ENCODE data around the gene NOD1.
"Not testable (repeated sequence)": the region's sequence is repeated elsewhere in the genome, so short reads cannot be mapped to it uniquely, and the experiment has no call there.

Gene NOD1

DNA sequence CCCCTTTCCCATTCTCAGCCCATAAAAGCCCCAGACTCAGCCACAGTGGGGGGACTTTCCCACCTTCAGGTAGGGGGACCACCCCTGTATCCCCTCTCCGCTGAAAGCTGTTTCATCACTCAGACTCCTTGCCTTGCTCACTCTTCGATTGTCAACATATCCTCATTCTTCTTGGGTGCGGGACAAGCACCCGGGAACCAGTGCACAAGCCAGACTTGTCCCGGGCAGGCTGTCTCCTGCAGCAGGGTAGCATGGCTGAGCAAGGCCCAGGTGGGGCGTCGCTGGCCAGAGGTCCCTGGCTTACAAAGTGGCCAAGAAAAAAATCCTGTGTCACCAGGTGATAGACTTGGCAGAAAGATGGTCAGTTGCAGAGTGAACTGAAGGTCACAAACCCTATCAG is 64.7 kb downstream of the NOD1 start:
- no peak for DNase-seq

DNA sequence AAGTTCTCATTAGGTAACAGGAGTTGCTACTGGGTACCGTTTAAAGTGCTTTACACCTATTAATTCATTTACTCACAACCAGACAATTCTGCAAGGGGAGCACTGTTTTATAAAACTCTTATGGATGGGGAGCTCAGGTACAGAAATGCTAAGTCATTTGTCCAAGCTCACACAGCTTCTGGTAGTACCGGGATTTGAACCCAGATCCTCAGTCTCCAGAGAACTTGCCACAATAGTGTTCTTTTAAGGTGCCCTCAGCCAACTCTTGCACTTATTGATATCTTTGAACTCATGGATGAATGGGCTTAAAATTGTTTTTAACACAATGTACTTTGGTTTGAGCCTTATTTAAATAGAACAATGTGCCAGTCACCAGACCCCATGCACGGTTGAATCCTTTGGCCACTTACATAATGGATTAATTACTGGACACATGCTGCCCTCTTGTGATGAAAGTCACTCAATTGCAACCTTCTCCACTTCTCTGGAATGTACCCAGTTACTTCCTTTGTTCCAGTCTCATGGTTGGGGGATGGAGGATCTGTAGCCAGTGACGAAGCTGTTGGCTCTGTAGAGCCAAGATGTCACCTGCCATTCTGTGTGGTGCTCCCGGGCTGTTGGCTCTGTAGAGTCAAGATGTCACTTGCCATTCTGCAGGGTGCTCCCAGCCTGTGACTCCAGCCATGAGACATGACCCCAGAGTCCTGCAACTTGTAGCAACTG is 65.6 kb downstream of the NOD1 start:
- peak; percentile 3 to 67 for DNase-seq

DNA sequence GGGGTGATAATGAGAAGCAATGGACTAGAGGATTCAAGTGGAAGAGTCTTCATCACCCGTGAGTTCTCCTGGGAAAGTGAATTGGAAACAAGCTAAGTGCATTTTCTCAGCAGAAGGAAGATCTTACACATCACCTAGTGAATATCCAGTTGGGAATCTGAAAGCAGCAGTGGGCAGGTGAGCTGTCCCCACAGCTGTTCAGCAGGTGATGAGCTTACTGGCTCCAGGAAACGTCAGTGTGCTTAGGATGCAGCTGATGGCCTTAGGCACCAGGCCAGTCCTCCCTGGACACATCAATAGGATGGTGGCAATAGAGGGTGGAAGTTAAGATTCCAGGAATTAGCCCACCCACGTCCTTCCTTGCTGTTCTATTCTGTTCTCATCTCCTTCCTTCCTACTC is 66.7 kb downstream of the NOD1 start:
- DNase-seq, result no peak

DNA sequence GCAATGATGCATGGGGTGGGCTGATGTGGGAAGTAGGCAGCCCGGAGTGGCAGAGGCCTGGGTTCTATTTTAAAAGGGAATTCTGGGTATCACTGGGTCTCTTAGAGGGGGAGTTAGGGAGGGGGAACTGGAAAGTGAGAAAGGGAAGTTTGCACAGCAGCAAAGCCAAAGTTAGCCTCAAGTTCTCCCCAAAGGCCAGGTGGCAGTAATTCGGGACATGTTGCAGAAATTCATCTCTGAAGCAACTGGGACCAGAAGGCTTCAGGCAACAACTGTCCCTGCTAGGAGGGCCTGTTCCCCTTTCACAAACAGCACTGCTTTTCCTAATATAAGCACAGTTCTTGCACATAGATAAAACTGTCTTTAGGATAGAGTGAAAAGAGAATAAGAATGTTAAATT is 67.4 kb downstream of the NOD1 start:
- no peak for DNase-seq

DNA sequence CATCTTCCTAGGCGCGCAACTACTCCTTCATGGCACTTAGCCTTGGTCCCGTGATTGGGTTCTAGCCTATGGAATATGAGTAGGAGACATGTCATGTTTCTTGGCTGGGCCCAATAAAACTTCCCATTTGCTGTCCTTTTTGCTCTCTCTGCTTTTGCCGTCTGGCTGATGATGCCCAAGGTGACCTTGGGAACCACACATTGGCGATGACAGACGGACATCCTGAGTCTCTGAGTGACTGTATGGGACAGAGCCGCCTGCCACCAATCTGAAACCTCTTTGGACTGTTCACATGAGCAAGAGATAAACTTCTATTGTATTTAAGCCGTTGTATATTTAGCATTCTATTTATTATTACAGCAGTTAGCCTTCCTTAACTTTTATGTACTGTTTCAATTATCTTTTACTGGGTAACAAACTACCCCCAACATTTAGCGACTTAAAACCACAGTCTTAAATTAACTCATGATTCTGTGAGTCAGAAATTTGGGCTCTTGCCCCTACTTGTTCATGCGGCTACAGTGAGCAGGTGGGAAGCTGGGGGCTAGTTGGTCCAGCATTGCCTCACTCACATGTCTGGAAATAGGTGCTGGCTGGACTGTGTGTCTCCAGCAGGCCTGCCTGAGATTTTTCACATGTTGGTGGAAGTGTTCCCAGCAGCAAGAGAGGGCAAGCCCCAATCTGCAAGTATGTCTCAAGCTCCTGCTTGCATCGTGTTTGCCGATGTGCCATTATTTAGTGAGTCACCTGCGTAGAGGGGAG is 71.7 kb downstream of the NOD1 start:
- no peak for DNase-seq

DNA sequence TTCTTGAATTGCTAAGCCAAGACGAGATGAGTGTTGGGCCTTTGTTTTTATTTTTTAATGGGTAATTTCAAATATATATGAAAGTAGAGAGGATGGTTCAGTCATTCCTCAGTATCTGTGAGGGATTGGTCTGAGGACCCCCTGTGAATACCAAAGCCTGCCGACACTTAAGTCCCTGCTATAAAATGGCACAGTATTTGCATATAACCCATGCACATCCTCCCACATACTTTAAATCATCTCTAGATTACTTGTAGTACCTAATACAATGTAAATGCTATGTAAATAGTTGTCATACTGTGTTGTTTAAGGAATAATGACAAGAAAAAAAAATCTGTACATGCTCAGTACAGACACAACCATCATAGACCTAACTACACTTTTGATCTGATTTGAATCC is 73.4 kb downstream of the NOD1 start:
- no peak for DNase-seq

DNA sequence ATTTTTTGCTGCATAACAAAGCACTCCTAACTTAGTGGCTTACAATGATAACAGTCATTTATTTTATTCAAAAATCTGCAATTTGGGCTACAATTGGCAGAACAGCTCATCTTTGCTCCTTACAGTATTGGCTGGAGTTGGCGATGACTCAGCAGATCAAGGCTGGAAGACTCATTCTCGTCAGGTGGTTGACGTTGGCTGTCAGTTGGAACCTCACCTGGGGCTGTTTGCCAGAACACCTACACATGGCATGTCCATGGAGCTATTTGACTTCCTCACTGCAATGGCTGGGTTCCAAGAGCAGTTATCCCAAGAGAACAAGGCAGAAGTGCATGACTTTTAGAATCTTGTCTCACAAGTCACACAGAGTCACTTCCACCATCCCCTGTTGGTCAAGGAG is 75.1 kb downstream of the NOD1 start:
- DNase-seq, result no peak

DNA sequence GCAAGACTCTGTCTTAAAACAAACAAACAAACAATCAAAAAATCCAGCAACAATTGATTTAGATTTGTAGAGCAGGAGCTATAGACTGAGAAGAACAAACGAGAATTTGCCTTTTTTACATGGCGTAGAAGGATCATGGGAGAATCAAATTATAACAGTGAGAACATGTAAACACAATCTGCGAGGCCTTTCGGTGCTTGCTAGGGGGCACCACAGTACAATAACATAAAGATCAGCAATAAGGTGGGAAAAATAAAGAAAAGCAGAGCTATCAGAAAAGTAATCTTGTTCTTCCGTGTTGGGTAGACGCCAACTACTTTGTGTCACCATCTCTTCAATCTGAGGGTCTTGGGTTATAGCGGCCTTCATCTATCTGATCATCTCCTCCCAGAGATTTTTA is 82.2 kb downstream of the NOD1 start:
- no peak for DNase-seq

DNA sequence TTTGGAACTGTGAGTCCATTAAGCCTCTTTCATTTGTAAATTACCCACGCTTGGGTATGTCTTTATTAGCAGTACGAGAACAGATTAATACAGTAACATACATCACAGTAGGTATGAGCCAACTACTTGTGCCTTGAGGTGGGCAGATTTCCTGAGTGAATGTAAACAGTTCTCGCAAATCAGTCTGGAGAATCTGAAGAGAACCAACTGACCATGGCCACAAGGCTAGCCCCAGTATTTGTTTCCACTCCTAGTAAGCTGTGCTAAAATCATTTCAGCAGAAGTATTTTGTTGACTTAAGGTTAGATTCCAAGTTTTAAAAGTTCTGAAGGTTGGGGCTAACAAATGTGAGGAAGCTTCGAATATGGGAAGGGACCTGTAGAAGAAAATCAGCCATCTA is 82.9 kb downstream of the NOD1 start:
- no peak for DNase-seq

DNA sequence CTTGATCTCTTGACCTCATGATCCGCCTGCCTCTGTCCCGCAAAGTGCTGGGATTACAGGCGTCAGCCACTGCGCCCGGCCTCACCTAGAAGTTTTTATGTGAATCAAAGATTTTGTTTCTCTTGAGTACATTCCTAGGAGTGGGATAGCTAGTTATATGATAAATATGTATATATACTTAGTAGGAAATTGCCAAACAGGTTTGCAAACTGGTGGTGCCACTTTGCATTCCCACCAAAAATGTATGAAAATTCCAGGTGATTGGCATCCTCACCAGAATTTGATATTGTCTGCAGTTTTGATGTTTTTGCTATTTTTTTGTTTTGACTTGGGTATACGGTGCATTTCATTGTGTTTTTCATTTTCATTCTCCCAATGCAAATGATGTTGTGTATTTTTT is 86.8 kb downstream of the NOD1 start:
- DNase-seq, result no peak

DNA sequence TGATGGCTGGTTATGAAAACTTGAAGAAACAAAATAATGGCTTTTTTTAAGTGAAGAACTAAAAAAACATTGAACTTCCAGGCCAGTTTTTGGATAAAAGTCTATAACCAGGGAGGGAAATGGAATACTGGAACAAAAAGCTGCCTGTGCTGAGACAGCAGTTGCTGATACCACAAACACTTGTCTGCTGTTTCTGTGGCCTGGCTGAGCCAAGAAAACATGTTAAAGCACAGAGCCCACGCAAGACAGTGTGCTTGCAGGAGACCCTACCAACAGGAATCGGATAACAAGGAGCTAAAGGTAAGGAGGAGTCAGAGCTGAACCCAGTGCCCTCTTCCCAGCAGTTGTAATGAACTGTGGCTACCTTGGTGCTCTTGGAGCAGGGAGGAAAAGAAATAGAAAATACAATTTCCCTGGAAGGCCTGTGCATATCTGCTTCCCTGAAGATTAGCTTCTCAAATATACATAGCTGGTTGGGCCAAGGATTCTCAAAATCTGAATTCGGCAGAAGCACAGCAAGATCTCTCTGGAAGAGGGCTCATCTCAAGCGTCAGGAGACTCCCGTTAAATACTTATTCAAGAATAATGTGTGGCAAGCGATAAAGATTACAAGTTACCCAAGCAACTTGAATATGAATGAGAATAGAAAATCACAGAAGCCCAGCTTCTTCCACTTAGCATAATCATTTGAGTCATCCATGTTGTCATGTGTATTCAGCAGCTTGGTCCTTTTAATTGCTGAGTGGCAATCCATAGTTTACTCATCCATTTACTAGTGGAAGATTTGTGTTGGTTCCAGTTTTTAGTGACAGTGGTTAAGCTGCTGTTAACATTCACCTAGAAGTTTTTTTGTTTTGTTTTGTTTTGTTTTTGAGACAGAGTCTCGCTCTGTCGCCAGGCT is 87.6 kb downstream of the NOD1 start:
- DNase-seq, result no peak

DNA sequence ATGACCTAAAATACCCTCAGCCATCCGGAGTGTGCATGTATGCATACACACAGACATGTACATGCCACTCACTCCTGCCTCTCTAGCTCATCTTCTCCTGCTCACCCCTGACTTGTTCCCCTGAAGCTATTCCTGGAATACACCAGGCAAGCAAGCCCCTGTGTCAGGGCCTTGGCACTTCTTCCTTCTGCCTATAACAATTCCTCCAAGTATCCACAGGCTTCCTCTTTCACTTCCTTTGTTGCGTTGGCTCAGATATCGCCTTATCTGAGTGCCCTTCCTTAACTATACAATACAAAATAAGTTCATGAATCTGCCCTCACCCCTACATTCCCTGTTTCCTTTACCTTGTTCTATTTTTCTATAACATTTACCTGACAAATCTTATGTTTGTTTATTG is 88.8 kb downstream of the NOD1 start:
- DNase-seq, result no peak

DNA sequence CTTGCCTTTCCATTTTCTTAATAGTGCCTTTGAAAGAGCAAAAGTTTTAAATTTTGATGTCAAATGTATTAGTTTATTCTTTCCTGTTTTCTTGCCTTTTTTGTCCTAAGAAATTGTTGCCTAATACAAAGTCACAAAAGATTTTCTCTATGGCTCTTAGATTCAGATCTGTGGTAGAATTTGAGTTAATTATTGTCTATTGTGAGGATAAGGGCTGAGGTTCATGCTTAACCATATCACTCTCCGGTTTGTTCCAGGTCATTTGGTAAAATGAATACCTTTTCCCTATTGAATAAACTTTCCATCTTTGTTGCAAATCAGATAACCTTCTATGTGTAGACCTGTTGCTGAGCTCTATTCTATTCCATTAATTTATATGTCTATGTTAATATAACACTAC is 96.0 kb downstream of the NOD1 start:
- no peak for DNase-seq

DNA sequence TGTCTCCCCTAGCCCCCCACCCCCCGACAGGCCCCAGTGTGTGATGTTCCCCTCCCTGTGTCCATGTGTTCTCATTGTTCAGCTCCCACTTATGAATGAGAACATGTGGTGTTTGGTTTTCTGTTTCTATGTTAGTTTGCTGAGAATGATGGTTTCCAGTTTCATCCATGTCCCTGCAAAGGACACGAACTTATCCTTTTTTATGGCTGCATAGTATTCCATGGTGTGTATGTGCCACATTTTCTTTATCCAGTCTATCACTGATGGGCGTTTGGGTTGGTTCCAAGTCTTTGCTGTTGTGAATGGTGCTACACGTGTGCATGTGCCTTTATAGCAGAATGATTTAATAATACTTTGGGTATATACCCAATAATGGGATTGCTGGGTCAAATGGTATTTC is 97.8 kb downstream of the NOD1 start:
- DNase-seq, result not testable (repeated sequence)

DNA sequence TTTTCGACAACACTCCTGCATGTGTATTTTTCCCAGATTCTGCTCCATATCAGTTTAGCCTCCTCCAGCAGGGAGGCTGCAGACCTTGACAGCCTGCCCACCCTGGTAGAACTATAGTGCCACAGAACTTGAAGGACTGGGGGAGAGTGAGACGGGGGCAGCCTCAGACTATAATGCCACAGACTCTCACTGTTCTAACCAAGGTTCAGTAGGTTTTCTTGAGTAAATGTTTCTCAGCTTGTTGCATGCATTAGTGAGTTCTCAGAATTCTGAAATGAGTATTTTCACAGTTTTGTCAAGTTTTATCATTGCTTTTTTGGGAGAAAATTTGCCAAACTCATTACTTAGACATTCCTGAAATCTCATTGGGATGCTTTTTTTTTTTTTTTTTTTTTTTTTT is 98.3 kb downstream of the NOD1 start:
- no peak for DNase-seq

DNA sequence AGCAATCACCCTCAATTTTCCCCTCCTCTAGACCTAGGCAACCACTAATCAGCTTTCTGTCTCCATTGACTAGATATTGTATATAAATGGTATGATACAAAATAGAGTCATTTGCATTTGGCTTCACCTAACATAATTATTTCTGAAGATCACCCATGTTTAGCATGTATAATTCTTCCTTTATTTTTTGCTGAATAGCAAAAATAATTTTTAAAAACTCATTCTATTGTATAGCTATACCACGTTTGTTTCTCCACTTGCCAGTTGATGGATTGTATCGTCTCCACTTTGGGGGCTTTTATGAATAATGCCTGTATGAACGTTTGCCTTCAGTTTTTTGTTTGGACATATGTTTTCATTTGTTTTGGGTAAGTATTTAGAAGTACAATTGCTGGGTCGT is 98.8 kb downstream of the NOD1 start:
- no peak for DNase-seq

DNA sequence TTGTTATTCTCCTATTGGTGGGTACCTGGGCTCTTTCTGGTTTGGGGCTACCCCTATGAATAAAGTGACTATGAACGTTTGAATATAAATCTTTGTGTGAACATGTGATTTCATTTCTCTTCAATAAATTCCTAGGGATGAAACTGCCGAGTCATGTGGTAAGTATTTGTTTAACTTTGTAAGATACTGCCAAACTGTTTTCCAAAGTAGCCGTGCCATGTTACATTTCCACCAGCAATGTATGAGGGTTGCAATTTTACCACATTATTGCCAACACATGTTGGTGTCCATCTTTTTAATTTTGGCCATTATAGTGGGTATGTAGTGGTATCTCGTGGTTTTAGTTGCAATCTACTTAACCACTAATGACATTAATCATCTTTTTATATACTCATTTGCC is 99.5 kb downstream of the NOD1 start:
- no peak for DNase-seq

DNA sequence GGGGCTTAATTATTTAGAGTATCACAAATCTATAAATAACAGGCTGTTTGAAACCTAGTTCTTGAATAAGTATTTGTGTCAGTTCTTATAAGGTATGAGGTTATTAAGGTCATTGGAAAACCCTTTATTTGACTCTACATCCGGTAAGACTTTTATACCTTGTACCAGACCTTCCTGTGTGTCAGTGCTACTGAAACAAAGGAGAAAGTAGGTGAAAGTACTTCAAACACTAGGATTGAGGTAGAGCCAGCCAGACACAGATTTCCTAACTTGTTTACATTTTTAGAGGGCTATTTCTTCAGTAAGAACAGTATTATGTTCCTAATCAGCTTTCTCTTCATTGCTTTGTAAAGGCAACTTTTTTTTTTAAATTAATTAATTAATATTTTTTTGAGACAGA is 100.3 kb downstream of the NOD1 start:
- no peak for DNase-seq
